Left ventricle myocardium inferior (tissue), 1 donor: ENCODE data around the gene SYNDIG1. TPM values are rescaled to one million over a fixed set of nuclear protein-coding genes. Genes with fewer than 3 reads are reported as not detected.

Experiments used
- DNase-seq: peaks from one replicate; pipeline ENCODE4 v3.0.0-alpha.2; 2020
- H3K27ac ChIP-seq: fragments of 200-600 bp; replicated peaks from 2 replicates; pipeline ENCODE4 v1.8.0; 2021
- H3K27me3 ChIP-seq: fragments of 200-600 bp; 2 replicates; pipeline ENCODE4 v1.8.0; 2021; ENCODE audit warnings: low read depth
- H3K36me3 ChIP-seq: fragments of 200-600 bp; 2 replicates; pipeline ENCODE4 v1.8.0; 2021
- H3K4me1 ChIP-seq: fragments of 200-600 bp; 2 replicates; pipeline ENCODE4 v1.8.0; 2021
- H3K4me3 ChIP-seq: fragments of 200-600 bp; 2 replicates; pipeline ENCODE4 v1.8.0; 2021; ENCODE audit warnings: mild to moderate bottlenecking, moderate library complexity
- H3K9me3 ChIP-seq: fragments of 200-600 bp; replicated peaks from 2 replicates; pipeline ENCODE4 v1.8.0; 2021
- CTCF ChIP-seq: fragments of 200-600 bp; IDR thresholded peaks from 2 replicates; pipeline ENCODE4 v1.8.0; 2021; ENCODE audit warnings: antibody characterized with exemption, mild to moderate bottlenecking, borderline replicate concordance
- intact Hi-C: fragments of 100-400 bp; cut with micrococcal nuclease; formaldehyde crosslinking; loops from one replicate; pipeline ENCODE4 v1.11.0; 2022
- total RNA-seq: library from RNA; stranded (reverse); fragmentation: NEBNext Ultra II Directional; extraction: Animal tissue kit (Norgen Biotek cat#: 25700); gene quantifications from one replicate; pipeline ENCODE4 v1.2.1, GENCODE V29; 2021
- donor health status: DM: no; HTN: yes; CAD: no; lungs with severe emphysema.

SYNDIG1 gene
- total RNA-seq, 1 donor from 2014 or later = 21.4 TPM

- TF ChIP-seq CTCF = no peak
- H3K27ac ChIP-seq = no peak overlapping the region
- no peaks in the 10 kb centered on the region for H3K36me3 ChIP-seq
- intact Hi-C loops = no loop called here
- H3K9me3 ChIP-seq = no peaks in the 10 kb centered on the region
- no peak for DNase-seq
- H3K27me3 ChIP-seq = no peaks in the 10 kb centered on the region
- no peak overlapping the region for H3K4me3 ChIP-seq
- H3K4me1 ChIP-seq = peaks cover 9% of the 10 kb centered on the region
These were observed 59.3 kb downstream of the SYNDIG1 start for GRCh38 chr20:24528583-24529368.

- Histone ChIP-seq H3K4me3 (no peak overlapping the region), H3K9me3 (no peaks in the 10 kb centered on the region), H3K27ac (no peak overlapping the region), H3K27me3 (no peaks in the 10 kb centered on the region), H3K36me3 (no peaks in the 10 kb centered on the region), H3K4me1 (peaks cover 9% of the 10 kb centered on the region)
- DNase-seq = no peak
- intact Hi-C loops = no loop called here
- TF ChIP-seq CTCF = no peak
These were observed 59.9 kb downstream of the SYNDIG1 start for GRCh38 chr20:24529369-24529719.

- DNase-seq = no peak
- peaks cover 9% of the 10 kb centered on the region for H3K4me1 ChIP-seq
- TF ChIP-seq CTCF = no peak
- no peak overlapping the region for H3K27ac ChIP-seq
- no peaks in the 10 kb centered on the region for H3K36me3 ChIP-seq
- H3K27me3 ChIP-seq = no peaks in the 10 kb centered on the region
- no peak overlapping the region for H3K4me3 ChIP-seq
- H3K9me3 ChIP-seq = no peaks in the 10 kb centered on the region
- intact Hi-C loops = no loop called here
These were observed 60.8 kb downstream of the SYNDIG1 start for GRCh38 chr20:24530131-24530680.

GRCh38 chr20:24531202-24531601, 61.8 kb downstream of the SYNDIG1 start:
- no peak for TF ChIP-seq CTCF
- no peak for DNase-seq
- Histone ChIP-seq H3K27ac (no peak overlapping the region), H3K36me3 (no peaks in the 10 kb centered on the region), H3K27me3 (no peaks in the 10 kb centered on the region), H3K4me3 (no peak overlapping the region), H3K9me3 (no peaks in the 10 kb centered on the region), H3K4me1 (peaks cover 9% of the 10 kb centered on the region)
- intact Hi-C loops = no loop called here

- intact Hi-C loops = no loop called here
- Histone ChIP-seq H3K27me3 (no peaks in the 10 kb centered on the region), H3K36me3 (no peaks in the 10 kb centered on the region), H3K9me3 (no peaks in the 10 kb centered on the region), H3K4me1 (peaks cover 9% of the 10 kb centered on the region), H3K27ac (no peak overlapping the region), H3K4me3 (no peak overlapping the region)
- DNase-seq = no peak
- TF ChIP-seq CTCF = no peak
These were observed 62.4 kb downstream of the SYNDIG1 start for GRCh38 chr20:24531631-24532419.
